ENCODE data around the gene FOXI1.

Gene FOXI1

GRCh38 chr5:170109059-170110031, 3.6 kb downstream of the FOXI1 start:
- in situ Hi-C loops (cut with HindIII; ENCODE audit: low sequenced_read_pairs) = no loop called here
- TF ChIP-seq CTCF (IDR thresholded peaks at IDR 0.05; ENCODE audit: low read depth, low read length, missing control alignments) = no peak
- H3K4me3 ChIP-seq (ENCODE audit: low read depth, low read length) = no peak overlapping the region
- DNase-seq (ENCODE audit: low read depth) = no peak

GRCh38 chr5:170110403-170111087, 4.8 kb downstream of the FOXI1 start:
- in situ Hi-C loops (cut with HindIII; ENCODE audit: low sequenced_read_pairs) = no loop called here
- no peak for DNase-seq (ENCODE audit: low read depth)
- no peak overlapping the region for H3K4me3 ChIP-seq (ENCODE audit: low read depth, low read length)
- TF ChIP-seq CTCF (IDR thresholded peaks at IDR 0.05; ENCODE audit: low read depth, low read length, missing control alignments) = no peak

- in situ Hi-C loops (cut with HindIII; ENCODE audit: low sequenced_read_pairs) = no loop called here
- DNase-seq (ENCODE audit: low read depth) = no peak
- no peak overlapping the region for H3K4me3 ChIP-seq (ENCODE audit: low read depth, low read length)
- TF ChIP-seq CTCF (IDR thresholded peaks at IDR 0.05; ENCODE audit: low read depth, low read length, missing control alignments) = no peak
These were observed 5.5 kb downstream of the FOXI1 start for GRCh38 chr5:170111088-170111785.

- in situ Hi-C loops (cut with HindIII; ENCODE audit: low sequenced_read_pairs) = no loop called here
- H3K4me3 ChIP-seq (ENCODE audit: low read depth, low read length) = no peak overlapping the region
- no peak for TF ChIP-seq CTCF (IDR thresholded peaks at IDR 0.05; ENCODE audit: low read depth, low read length, missing control alignments)
- no peak for DNase-seq (ENCODE audit: low read depth)
These were observed 7.3 kb downstream of the FOXI1 start for GRCh38 chr5:170112876-170113521.

GRCh38 chr5:170113522-170113900, 7.8 kb downstream of the FOXI1 start:
- no peak for DNase-seq (ENCODE audit: low read depth)
- in situ Hi-C loops (cut with HindIII; ENCODE audit: low sequenced_read_pairs) = no loop called here
- TF ChIP-seq CTCF (IDR thresholded peaks at IDR 0.05; ENCODE audit: low read depth, low read length, missing control alignments) = no peak
- H3K4me3 ChIP-seq (ENCODE audit: low read depth, low read length) = no peak overlapping the region

- DNase-seq (ENCODE audit: low read depth) = no peak
- no peak overlapping the region for H3K4me3 ChIP-seq (ENCODE audit: low read depth, low read length)
- no peak for TF ChIP-seq CTCF (IDR thresholded peaks at IDR 0.05; ENCODE audit: low read depth, low read length, missing control alignments)
- in situ Hi-C loops (cut with HindIII; ENCODE audit: low sequenced_read_pairs) = no loop called here
These were observed 8.6 kb downstream of the FOXI1 start for GRCh38 chr5:170114271-170114670.

All from astrocyte of the cerebellum (primary cell).